Stimulated activated CD4-positive, alpha-beta T cell treated with anti-CD3 and anti-CD28 coated beads, Interleukin-1b, Interleukin-23, amount 100 ng/mL, for 4 hours (primary cell): ENCODE results near the gene TEX19.
"Not testable (repeated sequence)": the region's sequence is repeated elsewhere in the genome, so short reads cannot be mapped to it uniquely, and the experiment has no call there.

ENCODE experiments used
- DNase-seq, 2 donors: peaks; one replicate each; pipeline ENCODE4 v3.0.0-alpha.2; 2020; ENCODE audit warnings: low read depth in 2 of 2

The TEX19 gene

DNA sequence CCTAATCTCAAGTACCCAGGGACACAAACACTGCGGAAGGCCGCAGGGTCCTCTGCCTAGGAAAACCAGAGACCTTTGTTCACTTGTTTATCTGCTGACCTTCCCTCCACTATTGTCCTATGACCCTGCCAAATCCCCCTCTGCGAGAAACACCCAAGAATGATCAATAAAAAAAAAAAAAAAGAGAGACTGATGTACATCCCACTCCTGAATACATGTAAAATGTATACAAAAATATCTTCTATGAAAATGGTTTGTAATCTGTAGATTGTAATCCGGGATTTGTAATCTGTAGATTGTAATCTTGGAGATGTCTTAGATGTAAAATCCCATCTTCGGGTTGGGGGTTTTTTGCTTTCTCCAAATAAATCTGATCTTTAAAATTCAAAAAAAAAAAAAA is 18.2 kb downstream of the TEX19 start:
- DNase-seq = not testable (repeated sequence)

GRCh38 chr17:82377924-82378740 is 19.1 kb downstream of the TEX19 start:
- no peak for DNase-seq

DNA sequence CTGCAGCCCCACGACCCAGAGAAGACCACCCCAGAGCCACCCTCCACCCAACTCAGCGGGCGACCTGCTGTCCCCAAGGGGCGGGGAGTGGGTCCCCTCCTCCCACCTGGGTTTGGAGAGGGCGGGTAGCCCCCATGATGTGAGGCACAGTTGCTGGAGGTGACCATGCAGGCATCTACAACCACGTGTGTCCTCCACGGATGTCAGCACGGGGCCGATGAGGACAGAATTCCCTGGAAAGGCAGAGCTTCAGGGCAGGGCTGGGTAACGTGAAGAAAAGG is 19.6 kb downstream of the TEX19 start:
- DNase-seq = no peak

- no peak for DNase-seq
Observed at GRCh38 chr17:82380860-82381702, 22.0 kb downstream of the TEX19 start.

DNA sequence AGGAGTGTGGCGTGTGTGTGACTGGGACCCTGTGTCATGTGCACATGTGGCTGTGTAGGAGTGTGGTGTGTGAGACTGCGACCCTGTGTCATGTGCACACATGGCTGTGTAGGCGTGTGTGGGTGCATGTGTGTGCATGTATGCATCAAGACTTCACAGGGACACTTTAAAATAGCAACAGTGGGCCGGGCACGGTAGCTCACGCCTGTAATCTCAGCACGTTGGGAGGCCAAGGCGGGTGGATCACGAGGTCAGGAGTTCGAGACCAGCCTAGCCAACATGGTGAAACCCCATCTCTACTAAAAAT is 22.6 kb downstream of the TEX19 start:
- DNase-seq = not testable (repeated sequence)

DNA sequence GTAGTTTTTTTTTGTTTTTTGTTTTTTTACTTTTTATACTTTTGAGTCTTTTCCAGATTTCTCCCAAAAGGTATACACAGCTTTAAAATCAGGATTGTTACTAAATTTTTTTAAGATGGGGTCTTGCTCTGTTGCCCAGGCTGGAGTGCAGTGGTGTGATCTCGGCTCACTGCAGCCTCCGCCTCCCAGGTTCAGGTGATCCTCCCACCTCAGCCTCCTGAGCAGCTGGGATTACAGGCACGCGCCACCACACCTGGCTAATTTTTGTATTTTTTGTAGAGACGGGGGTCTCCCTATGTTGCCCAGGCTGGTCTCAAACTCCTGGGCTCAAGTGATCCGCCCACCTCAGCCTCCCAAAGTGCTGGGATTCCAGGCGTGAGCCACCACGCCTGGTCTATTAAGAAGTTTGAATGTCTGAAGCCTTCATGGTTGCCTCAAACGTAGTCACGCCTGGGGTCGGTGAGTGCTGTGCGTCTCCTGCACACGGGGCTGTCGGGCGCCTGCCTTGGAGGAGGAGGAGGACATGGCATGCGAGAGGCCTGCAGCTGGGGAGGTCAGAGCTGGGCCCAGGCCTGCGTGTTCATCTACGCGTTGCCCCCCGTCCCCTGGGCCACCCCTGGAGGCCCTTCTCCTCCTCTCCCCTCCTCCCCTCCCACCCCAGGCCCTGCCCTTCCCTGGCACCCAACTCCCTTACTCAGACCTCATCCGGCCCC is 23.3 kb downstream of the TEX19 start:
- DNase-seq = not testable (repeated sequence)

DNA sequence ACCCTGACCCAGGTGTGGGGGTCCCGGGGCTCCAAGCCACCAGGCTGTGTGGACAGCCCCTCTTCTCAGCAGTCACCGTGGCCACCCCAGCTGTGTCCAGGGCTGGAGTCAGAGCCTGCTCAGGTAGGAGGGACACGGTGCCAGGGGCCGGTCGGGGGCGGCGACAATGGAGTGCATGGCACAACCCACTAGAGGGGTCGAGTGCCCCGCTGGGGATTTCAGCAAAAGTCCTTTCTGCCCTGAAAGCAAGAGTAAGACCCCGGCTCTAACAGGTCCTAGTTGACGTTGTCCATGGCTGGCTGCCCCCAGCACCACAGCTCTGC is 23.8 kb downstream of the TEX19 start:
- DNase-seq = no peak

GRCh38 chr17:82383411-82383810 is 24.4 kb downstream of the TEX19 start:
- no peak for DNase-seq

DNA sequence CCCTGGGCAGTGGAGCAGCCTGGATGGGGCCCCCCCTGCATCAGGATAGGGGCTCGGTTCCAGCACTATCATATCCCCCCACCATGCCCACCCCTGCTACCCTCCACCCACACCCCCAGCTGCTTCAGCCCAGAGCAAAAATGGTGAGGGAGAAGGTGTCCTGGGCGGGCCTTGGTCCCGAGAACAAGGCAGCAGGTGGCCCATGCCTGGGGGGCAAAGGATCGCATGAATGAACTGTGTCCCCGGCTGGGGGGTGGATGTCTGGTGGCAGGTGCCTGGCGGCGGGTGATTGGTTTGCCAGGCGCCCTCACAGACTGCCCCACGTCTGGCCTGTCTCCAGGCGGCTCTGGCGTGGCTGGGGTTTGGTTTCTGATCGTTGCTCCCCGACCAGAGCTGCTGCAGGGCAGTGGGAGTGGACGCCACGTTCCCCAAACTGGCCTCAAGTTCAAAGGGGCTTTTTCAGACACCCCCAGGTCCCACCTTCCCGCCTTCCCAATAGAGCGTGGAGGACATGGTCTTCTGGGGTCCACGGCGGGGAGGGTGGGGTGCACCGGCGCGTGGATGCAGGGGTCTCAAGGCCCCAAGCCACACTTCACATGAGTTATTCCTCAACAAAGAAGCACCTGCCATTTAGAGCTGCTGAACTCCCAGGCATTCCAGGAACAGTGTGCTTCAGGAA is 25.1 kb downstream of the TEX19 start:
- no peak for DNase-seq

- no peak for DNase-seq
Observed at GRCh38 chr17:82384730-82385481, 25.9 kb downstream of the TEX19 start.

DNA sequence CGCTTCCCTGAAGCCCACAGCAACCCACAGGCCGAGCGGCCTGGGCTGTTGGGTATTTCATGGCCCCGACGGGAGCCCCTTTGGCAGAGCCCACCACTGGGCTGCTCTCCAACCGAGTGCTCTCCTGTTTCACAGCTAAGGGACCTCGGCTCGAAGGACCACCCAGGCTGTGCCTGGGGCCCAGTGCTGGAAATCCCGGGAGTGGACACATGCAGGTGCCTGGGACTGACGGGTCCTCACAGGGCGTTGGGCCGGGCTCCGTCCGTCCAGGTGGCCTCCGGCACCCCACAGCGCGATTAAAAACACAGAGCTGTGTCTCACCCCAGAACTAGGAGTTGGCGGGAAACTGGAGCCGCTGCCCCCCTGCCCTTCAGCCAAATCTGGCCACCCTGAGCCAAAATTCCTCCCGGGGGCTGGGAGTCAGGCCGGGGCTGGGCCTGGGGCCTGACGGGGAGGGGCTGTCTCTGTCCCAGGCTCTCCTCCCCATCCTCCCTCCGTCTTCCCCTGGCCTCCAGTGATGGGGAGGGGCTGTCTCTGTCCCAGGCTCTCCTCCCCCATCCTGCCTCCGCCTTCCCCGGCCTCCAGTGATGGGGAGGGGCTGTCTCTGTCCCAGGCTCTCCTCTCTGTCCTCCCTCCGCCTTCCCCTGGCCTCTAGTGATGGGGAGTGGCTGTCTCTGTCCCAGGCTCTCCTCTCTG is 26.7 kb downstream of the TEX19 start:
- no peak for DNase-seq

DNA sequence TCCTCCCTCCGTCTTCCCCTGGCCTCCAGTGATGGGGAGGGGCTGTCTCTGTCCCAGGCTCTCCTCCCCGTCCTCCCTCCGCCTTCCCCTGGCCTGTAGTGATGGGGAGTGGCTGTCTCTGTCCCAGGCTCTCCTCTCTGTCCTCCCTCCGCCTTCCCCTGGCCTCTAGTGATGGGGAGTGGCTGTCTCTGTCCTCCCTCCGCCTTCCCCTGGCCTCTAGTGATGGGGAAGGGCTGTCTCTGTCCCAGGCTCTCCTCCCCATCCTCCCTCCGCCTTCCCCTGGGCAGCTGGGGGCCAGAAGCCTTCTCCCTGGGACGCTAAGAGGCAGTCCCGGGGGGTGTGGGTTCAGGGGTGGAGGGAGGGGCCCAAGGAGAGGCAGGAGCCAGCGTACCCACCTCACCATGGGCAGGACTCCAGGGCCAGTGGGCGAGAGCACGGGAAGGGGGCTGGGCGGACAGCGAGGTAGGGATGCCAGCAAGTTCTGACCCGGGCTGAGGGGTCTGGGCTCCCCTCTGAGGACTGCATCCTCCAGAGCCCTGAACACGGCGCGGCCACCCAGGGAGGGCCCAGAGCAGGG is 27.3 kb downstream of the TEX19 start:
- DNase-seq = no peak

GRCh38 chr17:82386881-82387704 is 28.0 kb downstream of the TEX19 start:
- DNase-seq = no peak

- no peak for DNase-seq
Observed at GRCh38 chr17:82387705-82388106, 28.7 kb downstream of the TEX19 start.

- DNase-seq = no peak
Observed at GRCh38 chr17:82388223-82388921, 29.3 kb downstream of the TEX19 start.

DNA sequence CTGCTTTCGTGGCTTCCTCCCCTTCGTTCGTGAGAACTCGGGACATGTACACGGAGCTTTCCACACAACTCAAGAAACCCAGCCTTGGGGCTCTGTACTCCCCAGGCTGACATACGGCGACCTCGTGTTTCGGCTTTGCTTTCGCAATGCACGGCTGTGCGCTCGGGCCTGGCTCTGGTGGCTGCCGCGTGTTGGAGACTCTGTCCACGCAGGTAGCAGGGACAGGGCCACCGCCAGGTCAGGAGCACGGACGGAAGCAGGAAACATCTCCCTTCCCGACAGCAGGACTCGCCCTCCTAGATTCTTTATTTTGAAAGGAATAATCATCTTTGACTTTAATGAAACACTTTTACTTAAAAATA is 29.9 kb downstream of the TEX19 start:
- DNase-seq = no peak

DNA sequence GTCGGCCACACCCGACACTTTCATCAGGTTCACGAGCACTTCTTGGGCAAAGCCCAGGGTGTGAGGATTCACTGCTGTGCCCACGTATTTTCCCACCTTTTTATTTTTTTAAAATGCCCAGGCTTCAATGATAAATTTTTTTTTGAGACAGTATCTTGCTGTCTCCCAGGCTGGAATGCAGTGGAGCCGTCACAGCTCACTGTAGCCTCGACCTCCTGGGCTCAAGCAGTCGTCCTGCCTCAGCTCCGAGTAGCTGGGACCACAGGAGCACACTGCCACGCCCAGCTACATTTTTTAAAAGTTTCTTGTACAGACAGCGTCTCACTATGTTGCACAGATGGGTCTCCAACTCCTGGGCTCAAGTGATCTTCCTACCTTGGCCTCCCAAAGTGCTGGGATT is 30.3 kb downstream of the TEX19 start:
- no peak for DNase-seq

DNA sequence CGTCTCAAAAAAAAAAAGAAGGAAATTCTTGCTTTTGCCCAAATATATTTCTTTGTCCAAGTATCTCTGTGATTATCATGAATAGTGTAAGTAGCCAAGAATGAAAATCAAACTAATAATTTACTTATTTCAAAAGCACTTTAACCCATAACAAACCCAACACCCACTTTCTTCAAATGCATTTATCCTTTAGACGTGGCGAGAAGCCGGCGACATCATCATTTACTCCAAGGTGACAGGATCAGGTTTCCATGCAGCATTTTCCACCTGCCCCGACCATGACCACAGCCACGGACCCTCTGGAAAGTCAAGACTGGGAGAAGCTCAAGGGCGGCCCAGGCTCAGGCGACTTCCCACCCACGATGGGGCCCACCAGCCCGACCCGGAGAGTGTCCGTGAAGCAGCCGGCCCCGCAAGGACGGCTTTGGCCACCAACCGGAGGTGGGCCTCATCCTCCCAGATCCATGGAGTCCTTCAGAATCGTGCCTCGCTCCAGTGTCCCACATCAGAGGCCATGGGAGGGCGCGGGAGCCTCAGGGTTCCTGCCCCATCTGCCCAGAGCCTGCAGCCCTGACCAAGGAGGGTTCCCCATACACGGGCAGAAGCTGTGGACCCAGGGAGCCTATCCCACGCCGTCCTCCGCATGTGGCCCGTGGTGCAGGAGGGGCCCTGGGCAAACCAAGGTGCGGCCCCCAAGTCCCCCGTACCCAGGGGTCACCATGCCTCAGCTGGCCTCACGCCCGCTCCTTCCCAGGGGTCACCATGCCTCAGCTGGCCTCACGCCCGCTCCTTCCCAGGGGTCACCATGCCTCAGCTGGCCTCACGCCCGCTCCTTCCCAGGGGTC is 31.2 kb downstream of the TEX19 start:
- no peak for DNase-seq
